GM21786 (cell line): ENCODE results near the gene INF2.

Experiments used
- ATAC-seq: cut with Tn5 transposase; IDR thresholded peaks from one replicate; pipeline ENCODE4 v1.9.1; 2021; ENCODE audit not compliant: unreplicated experiment

The INF2 gene

GRCh38 chr14:104700747-104701217 lies 11.4 kb downstream of the INF2 start:
- no peak for ATAC-seq

DNA sequence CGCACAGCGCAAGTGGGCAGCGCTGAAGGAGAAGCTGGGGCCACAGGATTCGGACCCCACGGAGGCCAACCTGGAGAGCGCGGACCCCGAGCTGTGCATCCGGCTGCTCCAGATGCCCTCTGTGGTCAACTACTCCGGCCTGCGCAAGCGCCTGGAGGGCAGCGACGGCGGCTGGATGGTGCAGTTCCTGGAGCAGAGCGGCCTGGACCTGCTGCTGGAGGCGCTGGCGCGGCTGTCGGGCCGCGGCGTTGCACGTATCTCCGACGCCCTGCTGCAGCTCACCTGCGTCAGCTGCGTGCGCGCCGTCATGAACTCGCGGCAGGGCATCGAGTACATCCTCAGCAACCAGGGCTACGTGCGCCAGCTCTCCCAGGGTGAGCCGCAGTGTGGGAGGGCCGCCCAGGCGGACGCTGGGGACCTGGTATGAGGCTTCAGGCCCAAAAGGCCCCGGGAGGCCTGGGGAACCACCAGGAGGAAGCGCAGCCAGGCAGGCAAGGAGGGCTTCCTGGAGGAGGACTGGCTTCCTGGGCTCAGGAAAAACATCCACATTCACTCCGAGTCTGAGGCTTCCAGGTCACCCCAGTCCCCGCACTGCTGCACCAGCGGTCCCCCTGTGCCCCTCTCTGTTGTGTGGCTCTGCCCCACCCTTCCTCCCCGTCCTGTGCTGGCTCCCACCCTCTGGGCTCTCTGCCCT lies 12.1 kb downstream of the INF2 start:
- no peak for ATAC-seq

DNA sequence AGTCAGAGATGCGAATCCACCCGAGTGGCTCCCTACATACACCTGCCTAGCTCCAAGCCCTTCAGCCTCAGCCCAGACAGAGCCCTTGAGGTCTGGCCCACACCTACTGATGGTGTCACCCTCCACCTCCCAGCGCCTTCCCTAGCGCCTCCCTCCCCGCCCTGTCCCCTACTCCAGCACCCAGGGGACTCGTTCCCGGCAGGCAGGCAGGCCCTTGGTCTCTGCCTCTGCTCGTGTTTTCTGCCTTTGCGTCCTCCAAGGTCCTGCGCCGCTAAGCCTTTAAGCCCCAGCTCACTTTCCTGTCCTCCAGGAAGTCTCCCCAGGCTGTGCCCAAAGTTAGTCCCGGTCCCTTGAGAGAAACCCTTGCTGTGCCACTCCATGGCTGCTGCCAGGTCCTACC lies 12.7 kb downstream of the INF2 start:
- no peak for ATAC-seq

DNA sequence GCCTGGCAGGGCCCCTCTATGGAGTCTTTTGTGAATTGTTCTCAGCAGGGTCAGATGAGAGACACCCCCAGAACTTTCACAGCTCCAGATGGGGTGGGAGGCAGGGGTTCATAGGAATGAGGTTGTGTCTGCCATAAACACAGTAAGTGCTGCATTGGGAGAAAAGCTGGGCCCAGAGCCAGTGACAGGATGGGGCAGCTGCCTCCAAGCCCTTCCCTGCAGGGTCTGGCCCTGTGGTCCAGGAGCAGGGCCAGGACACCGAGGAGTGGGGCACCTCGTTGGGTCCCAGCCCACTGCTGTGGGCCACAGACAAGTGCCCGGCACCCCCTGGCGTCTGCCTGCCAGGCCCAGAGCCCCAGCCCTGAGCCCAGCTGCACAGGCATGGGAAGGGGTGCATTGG lies 13.3 kb downstream of the INF2 start:
- no peak for ATAC-seq

DNA sequence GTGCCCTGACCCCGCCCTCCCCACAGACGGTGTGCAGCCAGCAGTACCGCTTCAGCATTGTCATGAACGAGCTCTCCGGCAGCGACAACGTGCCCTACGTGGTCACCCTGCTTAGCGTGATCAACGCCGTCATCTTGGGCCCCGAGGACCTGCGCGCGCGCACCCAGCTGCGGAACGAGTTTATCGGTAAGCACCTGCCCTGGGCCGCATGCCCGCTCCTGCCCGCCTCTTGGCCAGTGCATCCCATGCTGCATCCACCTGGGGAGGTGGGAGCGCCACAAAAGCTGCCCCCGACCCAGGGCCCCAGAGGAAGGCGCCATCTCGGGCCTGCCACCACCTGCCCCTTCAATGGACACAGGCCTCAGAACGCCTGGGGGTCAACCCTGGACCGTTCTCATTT lies 13.9 kb downstream of the INF2 start:
- ATAC-seq, result no peak

- ATAC-seq, result no peak
Observed at GRCh38 chr14:104704252-104704651, 14.8 kb downstream of the INF2 start.

- no peak for ATAC-seq
Observed at GRCh38 chr14:104705340-104706047, 16.1 kb downstream of the INF2 start.

DNA sequence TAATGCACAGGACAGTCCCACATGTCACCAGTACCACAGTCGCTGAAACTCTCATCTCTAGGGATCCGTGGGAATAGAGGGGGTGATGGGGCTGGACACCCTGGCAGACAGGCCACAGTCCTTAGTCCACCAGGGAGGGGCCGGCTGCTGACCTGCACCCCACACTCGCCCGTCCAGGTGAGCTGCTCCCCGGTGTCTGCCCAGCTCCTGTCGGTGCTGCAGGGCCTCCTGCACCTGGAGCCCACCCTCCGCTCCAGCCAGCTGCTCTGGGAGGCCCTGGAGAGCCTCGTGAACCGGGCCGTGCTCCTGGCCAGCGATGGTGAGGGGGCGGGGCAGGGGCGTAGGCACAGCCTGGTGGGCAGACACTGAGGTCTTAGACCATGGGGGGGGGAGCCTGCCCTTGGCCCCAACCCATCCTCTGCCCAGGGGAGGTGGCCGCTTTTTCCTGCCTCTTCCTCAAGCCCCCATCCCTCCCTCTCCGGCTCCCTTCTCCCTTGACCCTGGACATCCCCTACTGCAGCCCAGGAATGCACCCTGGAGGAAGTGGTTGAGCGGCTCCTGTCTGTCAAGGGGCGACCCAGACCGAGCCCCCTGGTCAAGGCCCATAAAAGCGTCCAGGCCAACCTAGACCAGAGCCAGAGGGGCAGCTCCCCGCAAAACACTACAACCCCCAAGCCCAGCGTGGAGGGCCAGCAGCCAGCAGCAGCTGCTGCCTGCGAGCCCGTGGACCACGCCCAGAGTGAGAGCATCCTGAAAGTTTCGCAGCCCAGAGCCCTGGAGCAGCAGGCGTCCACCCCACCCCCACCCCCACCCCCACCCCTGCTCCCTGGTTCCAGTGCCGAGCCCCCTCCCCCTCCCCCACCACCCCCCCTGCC lies 17.6 kb downstream of the INF2 start:
- no peak for ATAC-seq

DNA sequence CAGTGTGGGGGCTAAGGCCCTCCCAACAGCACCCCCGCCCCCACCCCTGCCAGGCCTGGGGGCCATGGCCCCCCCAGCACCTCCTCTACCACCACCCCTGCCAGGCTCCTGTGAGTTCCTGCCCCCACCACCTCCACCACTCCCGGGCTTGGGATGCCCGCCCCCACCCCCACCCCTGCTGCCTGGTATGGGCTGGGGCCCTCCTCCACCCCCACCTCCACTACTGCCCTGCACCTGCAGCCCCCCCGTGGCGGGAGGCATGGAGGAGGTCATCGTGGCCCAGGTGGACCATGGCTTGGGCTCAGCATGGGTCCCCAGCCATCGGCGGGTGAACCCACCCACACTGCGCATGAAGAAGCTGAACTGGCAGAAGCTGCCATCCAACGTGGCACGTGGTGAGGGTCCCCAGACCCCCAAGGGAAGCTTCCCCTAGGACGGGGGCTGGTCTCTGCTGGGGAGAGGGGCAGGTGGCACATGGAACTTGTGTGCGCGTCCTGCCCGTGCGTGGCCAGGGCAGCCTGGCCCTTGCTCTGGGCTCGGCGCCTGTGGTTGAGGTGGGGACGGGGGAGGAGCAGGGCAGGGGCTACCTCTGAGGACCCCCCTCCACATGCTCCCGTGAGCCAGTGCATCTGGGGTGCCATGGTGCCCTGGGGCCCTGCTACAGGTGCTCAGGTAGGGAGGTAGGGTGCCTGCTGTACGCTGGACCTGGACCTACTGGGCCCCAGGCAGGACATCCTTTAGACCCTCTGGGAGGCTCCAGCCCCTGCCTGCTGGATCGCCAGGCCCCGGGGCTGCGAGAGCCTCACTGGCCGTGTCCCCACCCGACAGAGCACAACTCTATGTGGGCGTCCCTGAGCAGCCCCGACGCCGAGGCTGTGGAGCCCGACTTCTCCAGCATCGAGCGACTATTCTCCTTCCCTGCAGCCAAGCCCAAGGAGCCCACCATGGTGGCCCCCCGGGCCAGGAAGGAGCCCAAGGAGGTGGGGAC lies 18.5 kb downstream of the INF2 start:
- no peak for ATAC-seq

GRCh38 chr14:104708606-104709268 lies 19.3 kb downstream of the INF2 start:
- ATAC-seq, result peak; percentile 59

DNA sequence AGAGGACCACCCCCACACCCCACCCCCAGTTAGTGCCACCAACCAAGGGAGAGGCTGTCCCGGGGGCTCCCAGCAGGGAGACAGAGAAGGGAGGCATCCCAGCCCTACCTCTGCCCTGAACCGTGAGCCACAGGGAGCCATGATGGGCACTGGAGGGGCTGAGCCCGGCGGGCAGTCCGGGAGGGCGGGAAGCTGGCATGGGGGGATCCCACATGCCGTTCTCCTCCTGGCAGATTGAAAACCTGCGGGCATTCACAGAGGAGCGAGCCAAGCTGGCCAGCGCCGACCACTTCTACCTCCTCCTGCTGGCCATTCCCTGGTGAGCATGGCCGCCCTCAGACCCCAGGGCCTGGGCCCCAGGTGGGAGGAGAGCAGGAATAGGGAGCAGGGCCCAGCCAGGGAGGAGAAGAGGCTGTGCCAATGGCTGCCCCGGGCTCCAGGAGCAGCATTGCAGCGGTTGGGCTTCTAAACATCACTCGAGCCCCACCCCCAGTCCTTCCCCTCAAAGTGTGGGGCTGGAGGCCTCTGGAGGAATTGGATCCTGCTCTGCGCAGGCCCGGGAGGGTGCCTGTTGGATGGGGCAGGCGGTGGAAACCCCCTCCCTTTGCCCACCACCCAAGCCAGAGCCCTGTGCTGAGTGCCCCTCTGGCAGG lies 20.1 kb downstream of the INF2 start:
- ATAC-seq, result no peak

- no peak for ATAC-seq
Observed at GRCh38 chr14:104710071-104710735, 20.8 kb downstream of the INF2 start.

- no peak for ATAC-seq
Observed at GRCh38 chr14:104712881-104713734, 23.7 kb downstream of the INF2 start.

DNA sequence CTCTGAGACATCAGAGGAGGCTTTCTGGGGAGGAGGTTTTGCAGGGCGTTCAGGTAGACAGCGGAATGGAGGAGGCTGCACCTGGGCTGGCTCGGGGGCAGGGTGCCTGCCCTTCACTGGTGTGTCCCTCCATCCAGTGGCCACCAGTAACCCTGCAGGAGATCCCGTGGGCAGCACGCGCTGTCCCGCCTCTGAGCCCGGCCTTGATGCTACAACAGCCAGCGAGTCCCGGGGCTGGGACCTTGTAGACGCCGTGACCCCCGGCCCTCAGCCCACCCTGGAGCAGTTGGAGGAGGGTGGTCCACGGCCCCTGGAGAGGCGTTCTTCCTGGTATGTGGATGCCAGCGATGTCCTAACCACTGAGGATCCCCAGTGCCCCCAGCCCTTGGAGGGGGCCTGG lies 24.6 kb downstream of the INF2 start:
- no peak for ATAC-seq

DNA sequence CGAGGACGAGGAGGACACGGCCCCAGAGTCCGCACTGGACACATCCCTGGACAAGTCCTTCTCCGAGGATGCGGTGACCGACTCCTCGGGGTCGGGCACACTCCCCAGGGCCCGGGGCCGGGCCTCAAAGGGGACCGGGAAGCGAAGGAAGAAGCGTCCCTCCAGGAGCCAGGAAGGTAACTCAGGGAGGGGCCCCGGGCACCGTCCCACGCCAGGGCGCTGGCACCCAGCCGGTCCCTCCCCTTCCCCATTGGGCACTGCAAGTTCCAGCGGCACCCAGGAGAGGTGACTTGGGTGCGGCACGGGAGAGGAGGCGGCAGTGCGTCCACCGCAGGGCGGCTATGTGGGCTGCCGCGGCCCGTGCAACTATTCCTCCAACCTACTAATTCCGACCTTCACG lies 25.3 kb downstream of the INF2 start:
- ATAC-seq, result no peak

DNA sequence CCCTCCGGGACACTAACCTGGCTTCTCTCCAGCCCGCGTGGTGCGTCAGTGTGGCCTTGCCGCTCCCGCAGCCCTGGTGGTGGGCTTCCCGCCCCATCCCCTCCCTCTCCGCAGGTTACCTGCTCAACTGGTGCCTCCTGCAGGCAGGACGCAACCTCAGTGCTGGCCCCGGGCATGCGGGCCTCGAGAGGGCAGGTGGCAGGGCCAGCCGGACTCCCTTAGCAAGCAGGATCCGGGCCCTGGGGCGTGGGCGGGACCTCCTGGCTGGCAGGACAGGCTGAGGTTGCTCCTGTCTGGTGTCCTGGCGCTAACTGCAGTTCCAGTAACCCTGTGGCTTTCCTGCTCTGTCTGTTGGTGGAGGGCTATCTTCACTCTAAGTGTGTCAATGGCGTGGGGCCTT lies 26.0 kb downstream of the INF2 start:
- ATAC-seq, result no peak

- no peak for ATAC-seq
Observed at GRCh38 chr14:104715871-104716270, 26.5 kb downstream of the INF2 start.

GRCh38 chr14:104717137-104717536 lies 27.7 kb downstream of the INF2 start:
- no peak for ATAC-seq
